ENCODE data around the gene CKS2. TPM values are rescaled to one million over a fixed set of nuclear protein-coding genes. Genes with fewer than 3 reads are reported as not detected.

The CKS2 gene
- total RNA-seq, 1 experiment from 2014 or later: 934 TPM

DNA sequence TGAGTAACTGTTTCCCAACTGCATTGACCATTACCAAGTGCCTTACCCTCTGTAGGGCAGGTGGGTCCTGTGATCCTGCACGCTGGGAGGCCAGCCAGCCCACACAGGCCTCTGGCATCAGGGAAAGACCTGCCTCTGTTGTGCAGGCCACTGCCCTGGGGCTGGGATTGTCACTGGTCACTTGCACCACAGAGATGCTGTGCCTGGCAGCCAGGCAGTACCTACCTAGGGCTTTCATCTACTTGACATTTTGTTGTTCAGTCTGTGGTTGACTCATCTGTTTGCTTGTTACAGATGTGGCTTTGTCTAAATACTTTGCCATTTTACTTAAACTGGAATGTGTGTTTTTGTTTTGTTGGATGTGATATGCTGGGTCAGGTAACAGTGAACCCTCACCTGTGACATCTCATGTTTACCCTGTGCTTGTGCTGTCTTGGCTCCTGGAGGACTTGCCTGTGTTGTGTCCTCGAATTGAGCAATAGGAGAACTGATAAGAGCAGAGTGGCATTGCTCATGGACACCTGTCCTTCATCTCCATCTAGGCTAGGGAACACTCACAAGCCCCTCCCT, 40.1 kb downstream of the CKS2 start:
- no peak for DNase-seq (ENCODE audit: low read depth)

DNA sequence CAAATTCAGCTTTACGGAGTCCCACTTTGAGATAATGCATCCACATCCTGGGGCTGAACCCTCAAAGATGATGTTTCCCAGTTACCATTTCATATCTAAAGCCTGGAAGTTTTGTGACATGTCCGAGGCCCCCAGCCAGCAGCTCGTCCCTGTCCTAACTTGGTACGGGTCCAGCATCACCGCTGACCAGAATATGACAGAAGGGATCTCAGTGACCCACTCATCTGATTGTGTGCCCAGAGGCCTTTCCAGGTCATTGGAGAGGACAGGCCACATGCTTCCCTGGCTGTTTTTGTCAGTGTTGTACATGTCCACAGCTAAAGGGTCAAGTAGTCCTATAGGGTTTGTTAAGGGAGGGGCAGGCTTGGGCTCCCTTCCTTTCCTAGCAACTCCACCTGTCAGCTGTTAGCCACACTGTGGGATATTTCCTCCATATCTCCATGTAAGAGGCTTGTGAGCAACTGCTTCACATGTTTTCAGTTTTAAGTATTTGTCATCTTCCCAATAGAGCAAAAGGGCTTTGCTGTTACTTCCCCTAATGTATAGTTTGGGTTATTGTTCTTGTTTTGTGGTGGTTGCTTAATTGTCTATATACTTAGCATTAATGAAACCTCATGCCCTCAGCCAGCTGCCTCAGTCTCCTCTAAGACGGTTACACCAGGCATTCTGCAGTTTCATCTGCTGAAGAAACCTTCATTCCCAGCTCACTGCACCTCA, 40.7 kb downstream of the CKS2 start:
- DNase-seq (ENCODE audit: low read depth): no peak

DNA sequence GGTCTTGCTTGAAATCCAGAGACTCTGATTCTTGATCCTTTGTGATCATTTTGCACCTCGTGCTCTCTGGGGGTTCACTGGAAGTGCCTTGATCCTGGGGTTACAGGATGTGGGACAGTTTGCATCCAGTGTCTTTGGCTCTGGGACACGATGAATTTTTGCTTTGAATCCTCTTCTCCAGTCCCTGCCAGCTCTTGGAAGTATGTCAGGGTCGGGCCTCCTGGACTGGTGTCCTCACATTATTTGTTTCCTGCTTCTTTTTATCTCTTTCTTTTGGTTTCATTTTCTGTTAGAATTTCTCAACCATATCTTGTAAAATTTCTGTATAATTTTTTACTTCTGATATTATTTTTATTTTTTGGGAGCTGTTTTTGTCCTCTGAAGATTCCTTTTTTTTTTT, 41.5 kb downstream of the CKS2 start:
- no peak for DNase-seq (ENCODE audit: low read depth)

DNA sequence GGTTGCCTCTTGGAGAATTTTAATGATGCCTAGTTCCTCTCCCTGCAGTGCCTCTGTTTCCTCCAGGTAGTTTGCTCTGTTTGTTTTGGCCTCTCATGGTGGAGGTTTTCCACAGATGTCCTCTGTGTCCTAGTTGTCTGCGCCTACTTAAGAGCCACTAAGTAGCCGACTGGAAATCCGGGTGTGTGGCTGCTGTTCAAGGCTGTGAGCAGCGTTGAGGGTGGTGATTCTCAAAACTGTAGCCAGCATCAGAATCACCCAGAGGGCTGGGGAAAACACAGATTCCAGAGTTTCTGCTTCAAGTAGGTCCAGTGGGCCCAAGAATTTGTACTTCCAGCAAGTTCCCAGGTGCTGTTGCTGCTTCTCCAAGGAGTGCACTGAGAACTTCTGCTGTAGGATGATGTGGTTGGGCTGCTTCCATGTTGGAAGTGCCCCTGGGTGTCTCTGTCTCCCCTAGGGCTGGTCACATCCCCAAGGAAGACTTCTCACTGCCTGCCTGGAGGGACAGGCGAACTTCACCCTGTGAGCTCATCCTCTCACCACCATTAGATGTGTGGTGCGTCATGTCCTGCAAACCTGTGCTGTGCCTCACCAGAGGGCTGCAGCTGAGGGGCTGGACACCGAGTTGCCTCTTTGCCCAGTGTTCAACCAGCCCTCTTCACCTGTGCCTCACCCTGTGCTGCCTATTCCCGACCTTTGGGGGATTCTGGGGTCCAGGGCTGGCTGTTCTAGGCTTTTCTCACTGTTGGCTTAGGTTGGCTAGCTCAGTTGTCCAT, 42.1 kb downstream of the CKS2 start:
- no peak for DNase-seq (ENCODE audit: low read depth)

DNA sequence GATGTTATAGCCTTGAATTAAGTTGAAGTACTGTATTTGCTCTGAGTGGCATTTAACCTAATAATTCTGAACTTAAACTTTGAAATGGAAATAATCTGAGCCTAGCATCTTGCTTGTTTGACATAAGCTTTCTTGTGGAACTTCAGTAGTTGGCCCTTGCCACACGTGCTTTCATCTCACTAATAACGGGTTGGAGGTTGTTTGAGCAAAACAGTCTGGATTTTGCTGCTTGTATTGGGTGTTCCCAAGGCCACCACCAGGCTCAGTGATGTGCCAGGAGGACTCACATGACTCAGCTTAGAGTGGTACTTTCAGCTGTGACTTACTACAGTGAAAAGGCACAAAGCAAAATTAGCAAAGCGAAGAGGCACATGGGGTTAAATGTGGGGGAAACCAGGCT, 43.0 kb downstream of the CKS2 start:
- no peak for DNase-seq (ENCODE audit: low read depth)

DNA sequence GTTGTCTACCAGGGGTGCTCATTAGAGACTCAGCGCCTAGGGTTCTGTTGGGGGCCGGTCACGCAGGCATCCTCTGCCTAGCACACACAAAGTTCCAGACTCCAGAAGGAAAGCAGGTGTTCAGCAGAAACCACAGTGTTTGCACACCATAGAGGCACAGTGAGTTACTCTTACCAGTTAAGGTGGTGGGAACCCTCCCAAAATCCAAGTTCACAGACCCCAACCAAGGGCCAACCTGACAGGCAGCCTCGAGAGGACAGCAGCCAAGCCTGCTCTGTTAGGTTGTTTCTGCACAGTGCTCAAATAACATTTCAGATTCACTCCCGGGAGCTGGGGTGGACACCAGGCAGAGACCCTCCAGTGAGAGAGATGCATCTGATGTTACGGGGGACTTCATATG, 43.5 kb downstream of the CKS2 start:
- DNase-seq (ENCODE audit: low read depth): no peak

DNA sequence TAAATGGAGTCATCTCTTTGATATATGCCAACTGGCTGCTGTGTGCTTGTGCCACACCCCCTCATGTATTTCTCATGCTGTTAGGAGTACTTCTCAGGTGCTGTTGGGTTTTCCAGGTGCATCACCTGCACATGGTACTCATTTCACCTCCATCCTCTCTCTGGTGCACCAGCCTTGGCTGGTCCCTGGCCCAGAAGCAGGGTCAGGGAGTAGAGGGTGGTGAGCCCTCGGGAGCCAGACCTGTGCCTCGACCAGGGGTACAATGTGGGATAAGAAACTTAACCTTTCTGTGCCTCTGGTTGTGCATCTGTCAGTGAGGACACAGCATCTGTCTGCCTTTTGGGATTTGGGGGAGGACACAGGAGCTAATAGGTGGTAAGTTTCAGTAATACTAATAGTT, 45.8 kb downstream of the CKS2 start:
- DNase-seq (ENCODE audit: low read depth): no peak

DNA sequence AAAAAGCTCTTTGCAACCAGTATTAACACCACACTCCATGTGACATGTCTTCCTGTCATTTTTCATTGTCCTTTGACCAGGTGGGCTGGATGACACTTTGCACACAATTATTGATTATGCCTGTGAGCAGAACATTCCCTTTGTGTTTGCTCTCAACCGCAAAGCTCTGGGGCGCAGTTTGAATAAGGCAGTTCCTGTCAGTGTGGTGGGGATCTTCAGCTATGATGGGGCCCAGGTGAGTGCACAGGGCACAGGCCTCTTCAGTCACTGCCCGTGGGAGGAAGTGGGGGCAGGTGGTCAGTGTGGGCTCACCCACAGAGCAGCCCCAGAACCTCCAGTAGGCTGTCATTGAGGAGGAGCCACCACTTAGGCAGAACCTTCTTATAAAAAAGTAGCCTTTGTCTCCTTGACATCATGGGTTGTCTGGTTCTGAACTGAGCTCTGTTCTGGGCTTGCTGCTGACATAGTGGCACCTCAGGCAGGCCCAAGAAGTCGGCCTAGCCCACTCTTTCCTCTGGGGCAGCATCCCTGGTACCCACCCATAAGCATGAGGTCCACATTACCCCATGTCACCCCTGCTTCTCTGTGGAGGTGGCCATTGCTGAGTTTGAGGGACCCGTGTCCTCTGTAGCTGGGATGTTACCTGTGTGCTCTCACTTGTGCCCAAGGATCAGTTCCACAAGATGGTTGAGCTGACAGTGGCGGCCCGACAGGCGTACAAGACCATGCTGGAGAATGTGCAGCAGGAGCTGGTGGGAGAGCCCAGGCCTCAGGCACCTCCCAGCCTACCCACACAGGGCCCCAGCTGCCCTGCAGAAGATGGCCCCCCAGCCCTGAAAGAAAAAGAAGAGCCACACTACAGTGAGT, 46.6 kb downstream of the CKS2 start:
- no peak for DNase-seq (ENCODE audit: low read depth)

DNA sequence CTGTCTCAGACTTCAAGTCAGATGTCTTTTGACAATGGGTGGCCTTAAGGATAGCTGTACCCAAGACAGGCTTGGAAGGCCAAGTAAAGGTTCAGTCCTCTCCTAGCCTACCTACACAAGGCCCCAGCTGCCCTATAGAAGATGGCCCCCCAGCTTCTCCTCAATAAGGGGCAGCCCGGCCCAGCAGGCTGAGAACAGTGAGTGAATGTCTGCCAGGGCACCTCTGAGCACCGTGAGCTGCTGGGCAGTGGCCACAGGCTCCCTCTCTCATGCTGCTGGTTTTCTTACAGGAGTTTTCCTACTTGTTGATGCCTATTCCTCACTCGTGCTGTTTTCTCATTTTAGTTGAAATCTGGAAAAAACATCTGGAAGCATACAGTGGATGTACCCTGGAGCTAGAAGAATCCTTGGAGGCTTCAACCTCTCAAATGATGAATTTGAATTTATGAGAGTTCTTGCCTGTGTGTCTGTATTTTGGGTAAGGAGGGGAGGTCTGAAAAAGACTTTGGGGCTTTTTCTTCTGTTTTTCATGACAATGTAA, 47.5 kb downstream of the CKS2 start:
- no peak for DNase-seq (ENCODE audit: low read depth)

DNA sequence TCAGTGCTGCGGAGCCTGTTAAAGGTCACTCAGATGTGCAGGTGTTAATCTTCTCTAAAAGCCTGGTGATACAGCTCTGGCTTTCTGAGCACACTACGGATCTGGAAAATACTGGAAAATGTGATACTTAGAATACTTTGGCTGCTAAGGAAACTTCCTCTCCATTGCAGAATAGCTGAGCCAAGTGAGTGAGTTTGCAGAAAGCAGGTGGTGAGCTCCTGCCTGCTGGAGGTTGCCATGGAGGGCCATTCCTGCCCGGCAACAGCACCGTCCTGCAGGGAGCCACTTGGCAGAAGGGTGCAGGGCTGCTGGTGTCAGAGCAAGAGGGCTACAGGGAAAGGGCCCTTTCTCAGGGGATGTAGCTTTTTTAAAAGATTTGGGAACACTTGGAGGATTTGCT, 48.0 kb downstream of the CKS2 start:
- no peak for DNase-seq (ENCODE audit: low read depth)

DNA sequence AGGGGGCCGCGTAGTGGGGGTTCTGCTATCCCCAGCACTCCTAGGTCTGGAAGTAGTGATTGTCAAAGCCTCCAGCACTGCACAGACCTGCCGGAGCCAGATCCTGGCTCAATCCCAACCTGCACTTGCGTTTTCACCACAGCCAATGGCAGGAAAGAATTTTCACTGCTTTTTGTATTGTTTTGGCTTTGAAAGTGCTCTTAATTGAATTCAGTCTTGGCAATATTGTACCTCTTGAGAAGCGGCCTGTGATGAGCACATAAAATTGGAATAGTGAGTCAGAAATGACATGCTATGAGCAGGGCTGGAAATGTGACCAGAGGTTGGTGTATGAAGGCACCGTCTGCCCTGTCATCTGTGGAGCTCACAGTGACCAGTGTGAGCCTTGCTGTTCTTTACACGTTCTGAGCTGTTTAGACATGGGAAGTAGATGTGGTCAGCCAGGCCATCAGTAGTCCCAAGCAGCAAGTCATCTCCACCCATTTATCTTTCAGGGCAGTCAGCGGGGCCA, 48.8 kb downstream of the CKS2 start:
- no peak for DNase-seq (ENCODE audit: low read depth)

DNA sequence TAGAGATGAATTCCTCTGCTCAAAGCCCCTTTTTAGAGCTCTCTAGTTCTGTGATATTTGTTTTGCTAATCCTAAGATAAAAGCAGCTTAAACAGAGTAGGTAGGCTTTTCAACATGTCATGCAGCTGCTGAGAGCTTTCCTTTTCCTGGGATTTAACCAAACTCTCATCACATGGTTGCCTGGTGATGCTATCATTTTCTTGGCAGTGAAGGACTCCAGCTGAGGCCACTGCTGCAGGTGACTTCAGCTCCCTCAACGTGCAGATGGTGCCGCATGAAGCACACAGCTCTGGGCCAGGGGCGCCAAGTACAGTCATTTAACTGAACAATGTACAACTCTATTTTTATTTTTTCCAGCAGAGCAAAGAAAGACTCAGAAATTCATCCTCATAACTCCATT, 49.5 kb downstream of the CKS2 start:
- DNase-seq (ENCODE audit: low read depth): no peak

DNA sequence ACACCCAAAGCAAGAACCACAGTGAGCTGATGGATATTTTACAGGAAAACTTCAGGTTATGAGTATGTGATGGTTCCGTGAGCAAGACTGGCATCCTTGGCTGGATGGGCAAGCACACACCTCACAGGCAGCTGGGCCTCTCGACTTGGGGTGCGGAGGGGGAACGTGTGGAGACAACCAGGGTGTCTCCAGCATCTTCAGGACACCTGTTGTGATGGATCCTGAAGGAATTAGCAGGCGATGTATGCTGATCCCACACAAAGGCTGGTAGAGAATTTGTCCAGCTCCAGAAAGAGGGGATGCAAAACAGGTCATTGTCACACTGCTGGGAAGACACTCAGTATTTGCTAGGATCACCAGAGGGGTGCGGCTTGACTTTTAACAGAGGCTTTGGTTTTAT, 50.0 kb downstream of the CKS2 start:
- DNase-seq (ENCODE audit: low read depth): no peak

DNA sequence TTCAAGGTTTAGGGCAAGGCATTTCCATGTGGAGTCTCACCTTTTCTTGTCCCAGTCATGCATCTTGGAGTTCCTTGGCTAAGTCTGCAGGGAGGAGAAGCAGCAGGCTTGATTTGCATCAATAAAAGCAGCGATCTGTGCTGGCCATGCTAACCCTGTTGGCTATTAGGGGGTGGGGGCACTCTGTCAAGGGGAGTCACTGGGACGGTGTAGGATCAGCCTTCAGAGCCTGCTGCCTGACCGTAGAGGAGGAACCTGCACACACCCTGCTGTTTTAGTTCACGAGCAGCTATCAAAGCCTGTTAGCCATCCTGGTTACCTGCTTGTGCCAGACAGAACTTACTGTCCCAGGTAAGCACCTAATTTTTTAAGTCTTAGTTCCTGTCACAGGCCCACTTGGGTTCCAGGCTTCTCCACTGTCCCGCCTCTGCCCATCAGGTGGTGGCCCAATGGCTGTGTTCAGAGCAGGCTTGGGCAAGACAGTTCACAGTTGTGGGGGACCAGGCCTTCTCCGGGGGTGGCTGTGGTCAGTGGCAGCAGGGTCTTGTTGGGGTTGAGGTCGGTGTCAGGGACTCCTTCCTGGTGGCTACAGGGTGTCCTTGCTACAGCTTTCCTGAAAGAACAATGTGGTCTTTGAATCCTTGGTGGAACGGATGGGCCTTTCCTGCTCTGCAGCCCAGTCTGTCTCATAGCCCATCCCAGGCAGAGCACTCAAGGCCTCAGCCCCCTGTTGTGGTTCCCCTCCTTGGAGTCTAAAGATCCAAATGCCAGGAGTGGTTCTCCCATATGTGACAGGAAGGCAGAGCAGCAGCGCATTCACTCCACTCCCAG, 51.0 kb downstream of the CKS2 start:
- DNase-seq (ENCODE audit: low read depth): no peak

DNA sequence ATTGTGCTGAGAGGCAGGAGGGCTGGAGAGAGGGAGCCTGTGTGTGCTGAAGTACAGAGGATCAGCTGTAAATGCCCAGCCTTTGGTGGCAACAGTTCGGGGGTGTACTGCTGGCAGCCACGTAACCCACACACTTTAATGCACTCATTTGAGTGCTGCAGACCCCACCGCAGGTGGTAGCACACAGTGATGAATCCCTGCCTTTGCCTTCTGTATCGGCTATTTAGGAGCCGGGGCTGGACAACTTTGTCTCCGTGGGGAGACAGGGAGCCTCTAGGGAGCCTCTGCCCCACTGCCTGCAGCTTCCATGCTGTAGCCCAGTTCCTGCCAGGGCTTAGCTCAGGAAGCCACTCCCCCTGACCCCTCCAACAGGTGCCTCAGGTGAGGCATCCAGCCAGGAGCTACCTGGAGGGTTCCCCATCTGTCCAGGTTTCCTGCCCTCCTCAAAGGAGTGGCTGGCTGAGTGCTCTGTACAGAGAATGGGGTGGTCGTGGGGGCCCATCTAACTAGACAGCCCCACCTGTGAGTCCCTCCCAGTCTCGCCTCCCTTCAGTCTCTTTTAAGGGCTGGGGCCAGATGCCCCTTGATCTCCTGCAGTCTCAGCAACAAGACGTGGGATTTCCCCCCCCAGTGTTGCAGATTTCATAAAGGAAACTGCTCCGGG, 51.8 kb downstream of the CKS2 start:
- no peak for DNase-seq (ENCODE audit: low read depth)

DNA sequence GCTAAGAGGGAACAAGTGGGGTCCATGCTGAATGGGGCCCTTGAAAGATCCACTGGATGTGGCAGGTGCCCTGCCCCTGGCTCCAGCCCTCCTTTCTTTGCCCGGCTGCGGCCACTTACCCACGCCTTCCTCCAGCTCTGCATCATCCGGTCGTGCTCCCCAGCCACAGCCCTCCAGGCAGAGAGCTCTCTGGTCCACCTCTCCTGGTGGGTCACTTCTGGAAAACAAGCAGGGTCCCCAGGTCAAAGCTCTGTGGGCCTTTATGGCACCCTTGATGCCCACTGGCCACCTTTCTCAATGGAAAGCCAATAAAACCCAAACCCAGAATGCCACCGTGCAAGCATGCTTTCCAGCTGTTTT, 52.3 kb downstream of the CKS2 start:
- DNase-seq (ENCODE audit: low read depth): no peak

DNA sequence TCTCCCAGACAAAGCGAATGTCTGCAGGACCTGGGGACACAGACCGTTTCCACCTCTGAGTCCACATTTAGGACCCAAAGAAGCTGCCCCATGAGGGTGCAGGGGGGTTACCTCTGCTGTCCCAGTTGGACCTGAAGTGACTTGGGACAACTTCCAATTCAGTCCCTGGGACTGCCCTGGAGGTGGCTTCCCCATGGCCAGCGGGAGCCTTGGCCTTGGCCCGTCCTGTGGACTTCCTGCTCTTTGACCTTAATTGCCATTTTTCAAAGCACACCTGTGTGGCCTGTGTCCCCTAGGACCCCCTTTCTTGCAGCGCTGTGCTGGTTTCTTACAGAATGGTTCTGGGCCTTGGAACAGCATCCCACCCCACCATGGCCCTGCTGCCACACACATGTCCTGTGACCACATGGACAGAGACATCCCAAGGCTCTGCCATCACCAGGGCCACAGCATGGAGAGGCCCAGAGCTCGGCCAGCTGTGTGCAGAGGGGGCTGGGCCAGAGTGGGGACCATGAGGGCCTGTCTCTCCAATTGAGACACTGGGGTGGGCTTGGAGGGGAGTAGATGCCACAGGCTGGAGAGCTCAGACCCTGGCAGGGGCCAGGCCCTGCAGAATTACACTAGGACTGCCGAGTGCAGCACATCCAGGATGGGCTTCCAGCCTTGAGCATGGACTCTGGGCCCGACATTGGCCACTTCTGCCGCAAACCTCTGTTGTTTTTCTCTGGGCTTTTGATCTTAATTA, 53.1 kb downstream of the CKS2 start:
- no peak for DNase-seq (ENCODE audit: low read depth)

DNA sequence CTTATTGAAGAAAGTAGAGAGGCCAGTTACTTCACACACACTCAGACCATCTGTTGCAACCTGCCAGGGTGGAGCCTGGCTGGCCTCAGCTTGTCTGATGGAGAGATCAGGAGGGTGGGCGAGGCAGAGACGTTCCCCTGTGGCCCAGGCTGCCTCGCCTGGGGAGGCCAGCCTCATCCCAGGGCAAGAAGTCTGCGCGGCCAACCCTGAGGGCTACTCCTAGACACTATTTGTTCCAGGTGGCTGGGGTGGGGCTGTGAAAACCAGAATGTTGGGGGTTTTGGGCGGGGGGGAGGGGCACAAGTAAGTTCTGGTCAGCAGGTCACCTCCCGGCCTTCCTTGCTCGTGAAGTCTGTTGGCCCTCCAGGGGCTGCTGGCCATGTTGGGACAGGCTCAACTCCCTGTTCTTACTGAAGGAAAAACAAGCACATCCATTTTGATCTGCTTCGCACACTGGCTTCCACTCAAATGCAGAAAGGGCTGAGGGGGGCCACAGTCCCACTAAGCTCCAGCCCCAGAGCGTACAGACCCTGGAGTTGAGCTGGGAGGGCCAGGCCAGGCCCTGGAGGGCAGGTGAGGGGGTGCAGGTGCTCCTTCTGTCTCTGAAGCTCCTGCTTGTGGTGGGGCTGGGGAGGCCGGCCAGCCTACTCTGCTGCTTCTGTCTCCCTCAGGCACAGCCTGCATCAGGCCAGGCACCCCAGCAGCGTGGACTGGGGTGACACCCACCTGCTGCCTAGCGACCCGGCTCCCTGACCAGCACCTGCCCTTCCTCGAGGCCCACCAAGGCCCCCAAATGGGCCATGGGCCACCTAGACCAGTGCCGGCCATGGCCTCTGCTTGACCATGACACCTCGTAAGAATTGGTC, 53.9 kb downstream of the CKS2 start:
- DNase-seq (ENCODE audit: low read depth): no peak

DNA sequence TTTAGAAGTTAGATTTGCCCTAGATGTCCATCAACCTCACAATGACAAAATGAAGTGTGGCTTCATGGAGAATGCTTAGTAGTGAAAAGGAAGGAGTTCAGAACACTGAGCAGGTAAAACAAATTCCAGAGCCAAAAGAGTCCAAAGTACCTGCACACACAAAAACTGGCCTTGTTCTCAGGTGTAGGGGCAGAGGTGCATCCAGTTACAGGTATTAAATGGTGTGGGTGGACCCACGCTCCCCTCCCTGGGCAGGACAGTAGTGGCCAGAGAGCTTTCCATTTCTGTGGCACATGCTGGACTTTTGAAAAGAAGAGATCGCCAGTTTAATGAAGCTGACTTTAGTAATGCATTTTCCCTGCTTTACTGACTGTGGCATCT, 54.5 kb downstream of the CKS2 start:
- DNase-seq (ENCODE audit: low read depth): no peak

Measured in RPMI7951 (cell line).